NCI-H1092 treated with DMSO at 0.1 percent for 48 hours (cell line): Measurements from ENCODE around the gene TFE3.

Source experiments
- DNase-seq: peaks from one replicate; lab custom pipeline; 2025; lab: John Stamatoyannopoulos, UW

The TFE3 gene

DNA sequence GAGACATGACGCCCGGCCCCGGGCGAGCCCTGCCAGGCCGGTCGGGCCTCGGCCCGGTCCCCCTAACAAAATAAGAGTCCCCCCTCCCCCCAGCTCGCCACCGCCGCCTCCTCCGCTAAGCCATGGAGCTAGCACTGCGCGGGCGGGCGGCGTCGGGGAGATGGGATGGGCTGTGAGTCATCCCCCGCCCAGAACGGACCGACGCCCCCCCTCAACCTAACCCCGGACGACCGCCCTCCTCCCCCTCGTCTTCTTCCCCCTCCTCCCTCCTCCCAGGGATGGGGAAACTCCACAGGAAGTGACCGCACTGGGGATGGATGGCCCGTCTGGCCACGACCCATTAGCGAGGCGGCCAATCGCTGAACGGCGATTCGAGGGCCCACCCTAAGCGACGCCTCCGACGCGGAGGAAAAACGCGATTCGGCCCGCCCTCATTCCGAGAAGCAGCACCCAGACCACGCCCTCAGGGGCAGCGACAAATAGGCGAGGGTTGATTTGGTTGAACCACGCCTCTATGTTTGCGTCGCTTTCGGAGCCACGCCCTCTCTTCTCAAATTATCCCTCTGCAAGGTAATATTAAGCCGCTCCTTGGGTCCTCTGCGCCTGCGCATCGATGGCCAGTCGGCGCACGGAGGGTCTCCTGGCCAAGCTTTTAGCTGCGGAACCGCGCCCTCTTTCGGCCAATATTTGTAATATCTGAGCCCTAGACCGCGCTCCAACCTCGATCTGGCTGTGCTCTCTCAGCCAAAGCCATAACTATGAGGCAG lies at the start of gene TFE3:
Gene TFE3, minus strand, starts transcription at position 138 of the 767 bp plus-strand sequence. Its CDS starts 131 bp downstream, at position 7.
- peak; percentile 99 for DNase-seq

DNA sequence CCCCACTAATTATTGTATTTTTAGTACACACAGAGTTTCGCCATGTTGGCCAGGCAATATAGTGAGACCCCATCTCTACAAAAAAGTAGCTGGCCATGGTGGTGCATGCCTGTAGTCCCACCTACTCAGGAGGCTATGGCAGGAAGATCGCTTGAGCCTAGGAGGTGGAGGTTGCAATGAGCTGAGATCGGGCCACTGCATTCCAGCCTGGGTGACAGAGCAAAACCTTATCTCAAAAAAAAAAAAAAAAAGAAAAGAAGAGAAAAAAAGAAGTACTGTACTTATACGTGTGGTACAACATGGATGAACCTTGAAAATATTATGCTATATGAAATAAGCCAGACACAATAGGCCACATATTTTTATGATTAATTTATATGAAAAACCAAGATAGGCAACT lies 46.4 kb upstream of the TFE3 start:
- DNase-seq = no peak

GRCh38 chrX:49082271-49082871 lies 39.2 kb upstream of the TFE3 start:
- DNase-seq = no peak

- peak; percentile 44 for DNase-seq
These were observed 36.6 kb upstream of the TFE3 start, which contains the start of gene WDR45 for GRCh38 chrX:49079489-49080428. Gene WDR45 (minus strand): TSS chrX:49079887. CDS start chrX:49078095, 1,792 bp downstream.

GRCh38 chrX:49077941-49078340 lies 34.8 kb upstream of the TFE3 start:
- DNase-seq = no peak

GRCh38 chrX:49075347-49075746 lies 32.2 kb upstream of the TFE3 start:
- no peak for DNase-seq

- DNase-seq = peak; percentile 93
These were observed 30.7 kb upstream of the TFE3 start, which contains the start of gene PRAF2 for GRCh38 chrX:49073601-49074575. Gene PRAF2 (minus strand): TSS chrX:49074002. CDS start chrX:49073987, 15 bp downstream.

- DNase-seq = no peak
These were observed 29.5 kb upstream of the TFE3 start for GRCh38 chrX:49072712-49073095.

DNA sequence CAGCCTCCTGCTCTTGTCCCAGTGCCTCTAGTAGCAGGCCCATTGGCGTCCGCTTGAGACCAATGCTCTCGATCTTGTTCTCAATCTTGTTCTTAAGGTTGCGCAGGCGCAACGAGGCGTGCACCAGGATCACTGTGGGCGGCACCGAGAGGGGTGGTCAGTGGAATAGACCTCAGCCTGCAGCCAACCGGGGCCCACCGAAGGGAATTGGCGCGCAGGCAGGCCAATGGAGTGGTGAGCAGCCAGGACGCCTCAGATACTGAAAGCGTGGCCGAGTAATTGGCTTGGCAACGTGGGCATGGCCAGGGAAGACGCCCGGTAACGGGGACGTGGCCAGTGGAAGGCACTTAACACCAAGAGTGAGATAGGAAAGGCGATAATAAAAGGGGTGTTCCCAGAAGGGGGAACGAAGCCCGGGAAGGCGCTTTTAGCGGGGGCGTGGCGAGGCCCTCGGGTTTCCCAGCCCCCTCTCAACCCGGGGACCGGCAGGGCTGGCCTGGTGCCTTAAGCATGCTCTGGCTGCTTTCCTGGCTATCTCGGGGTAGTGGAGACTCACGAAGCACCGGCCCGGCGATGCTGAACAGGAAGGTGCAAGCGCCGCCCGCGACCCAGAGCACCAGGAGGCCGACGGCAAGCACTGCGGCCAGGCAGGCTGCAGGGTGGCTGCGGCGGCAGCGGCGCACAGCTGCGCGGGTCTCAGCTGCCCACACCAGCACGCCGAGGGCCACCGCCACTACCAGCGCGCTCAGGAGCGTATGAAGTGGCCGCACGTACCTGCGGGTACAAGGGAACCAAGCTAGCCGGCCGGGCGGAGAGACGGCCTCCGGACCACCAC lies 28.9 kb upstream of the TFE3 start:
- DNase-seq = no peak

GRCh38 chrX:49070988-49071387 lies 27.8 kb upstream of the TFE3 start:
- DNase-seq = no peak

GRCh38 chrX:49069038-49069437 lies 25.9 kb upstream of the TFE3 start:
- no peak for DNase-seq

DNA sequence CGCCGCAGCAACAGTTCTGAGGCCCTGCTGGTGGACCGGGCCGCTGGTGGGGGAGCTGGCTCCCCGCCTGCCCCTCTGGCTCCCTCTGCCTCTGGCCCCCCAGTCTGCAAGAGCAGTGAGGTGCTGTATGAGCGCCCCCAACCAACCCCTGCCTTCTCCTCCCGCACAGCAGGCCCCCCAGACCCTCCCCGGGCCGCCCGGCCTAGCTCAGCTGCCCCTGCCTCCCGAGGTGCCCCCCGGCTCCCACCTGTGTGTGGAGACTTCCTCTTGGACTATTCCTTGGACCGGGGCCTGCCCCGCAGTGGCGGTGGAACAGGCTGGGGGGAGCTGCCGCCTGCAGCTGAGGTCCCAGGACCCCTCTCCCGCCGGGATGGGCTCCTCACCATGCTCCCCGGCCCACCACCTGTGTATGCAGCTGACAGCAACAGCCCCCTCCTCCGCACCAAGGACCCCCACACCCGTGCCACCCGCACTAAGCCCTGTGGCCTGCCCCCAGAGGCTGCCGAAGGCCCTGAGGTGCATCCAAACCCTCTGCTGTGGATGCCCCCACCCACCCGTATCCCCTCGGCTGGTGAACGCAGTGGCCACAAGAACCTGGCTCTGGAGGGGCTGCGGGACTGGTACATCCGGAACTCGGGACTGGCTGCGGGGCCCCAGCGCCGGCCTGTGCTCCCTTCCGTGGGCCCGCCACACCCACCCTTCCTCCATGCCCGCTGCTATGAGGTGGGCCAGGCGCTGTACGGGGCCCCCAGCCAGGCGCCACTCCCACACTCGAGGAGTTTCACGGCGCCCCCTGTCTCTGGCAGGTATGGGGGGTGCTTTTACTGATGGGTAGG lies 24.3 kb upstream of the TFE3 start:
- no peak for DNase-seq

- no peak for DNase-seq
These were observed 23.5 kb upstream of the TFE3 start for GRCh38 chrX:49066690-49067089.

DNA sequence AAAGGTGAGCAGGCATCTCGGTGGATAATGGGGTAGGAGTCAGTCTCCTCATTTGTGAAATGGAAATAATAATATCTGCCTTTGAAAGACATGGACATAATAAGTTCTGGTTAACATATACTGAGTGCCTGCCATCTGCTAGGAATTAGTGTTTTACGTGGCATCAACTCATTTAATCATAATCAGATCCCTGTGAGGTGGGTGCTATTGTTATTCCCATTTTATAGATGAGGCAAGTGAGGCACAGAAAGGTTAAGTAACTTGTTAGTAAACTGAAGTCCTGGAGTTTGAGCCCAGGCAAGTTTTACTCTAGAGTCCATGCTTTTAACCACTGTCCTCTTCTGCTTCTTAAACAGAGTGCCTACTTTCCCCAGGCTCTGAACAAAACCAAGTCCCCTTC lies 23.1 kb upstream of the TFE3 start:
- no peak for DNase-seq

- no peak for DNase-seq
These were observed 21.6 kb upstream of the TFE3 start for GRCh38 chrX:49064735-49065134.

DNA sequence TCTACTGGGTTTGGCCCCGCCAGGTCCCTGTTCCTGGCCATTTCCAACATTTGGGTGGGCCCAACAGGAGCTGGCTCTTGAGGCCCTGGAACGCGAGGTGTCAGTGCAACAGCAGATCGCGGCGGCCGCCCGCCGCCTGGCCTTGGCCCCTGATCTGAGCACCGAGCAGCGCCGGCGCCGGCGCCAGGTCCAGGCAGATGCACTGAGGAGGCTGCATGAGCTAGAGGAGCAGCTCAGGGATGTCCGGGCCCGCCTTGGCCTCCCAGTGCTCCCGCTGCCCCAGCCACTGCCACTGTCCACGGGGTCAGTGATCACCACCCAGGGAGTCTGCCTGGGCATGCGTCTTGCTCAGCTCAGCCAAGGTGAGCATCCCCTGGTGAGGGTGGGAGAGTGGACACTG lies 21.1 kb upstream of the TFE3 start:
- DNase-seq = no peak

GRCh38 chrX:49063715-49064114 lies 20.6 kb upstream of the TFE3 start:
- DNase-seq = no peak

DNA sequence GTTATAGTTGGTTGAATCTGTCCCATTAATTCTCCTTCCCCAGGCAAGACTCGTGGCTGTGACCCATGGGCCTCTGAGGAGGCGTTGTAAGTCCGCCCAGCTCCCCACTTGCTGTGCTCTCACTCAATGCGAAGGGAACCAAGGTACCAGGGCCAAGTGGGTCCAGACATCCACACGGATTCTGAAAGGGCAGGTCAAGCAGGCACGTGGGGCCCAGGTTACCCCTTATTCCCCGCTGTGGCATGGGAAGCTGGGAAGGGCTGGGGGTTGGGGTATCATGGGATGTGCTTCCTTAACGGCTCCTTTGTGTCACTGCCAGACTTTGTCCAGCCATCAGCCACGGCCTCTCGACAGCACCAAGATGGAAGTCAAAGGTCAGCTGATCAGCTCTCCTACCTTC lies 18.8 kb upstream of the TFE3 start:
- no peak for DNase-seq

GRCh38 chrX:49061490-49061889 lies 18.3 kb upstream of the TFE3 start:
- no peak for DNase-seq
